GM21717 (cell line): ENCODE measurements around the gene TIGD6.

ENCODE experiments used
- ATAC-seq: cut with Tn5 transposase; IDR thresholded peaks from one replicate; pipeline ENCODE4 v1.9.1; 2021; ENCODE audit warnings: mild to moderate bottlenecking, moderate library complexity; ENCODE audit not compliant: unreplicated experiment

Gene TIGD6

DNA sequence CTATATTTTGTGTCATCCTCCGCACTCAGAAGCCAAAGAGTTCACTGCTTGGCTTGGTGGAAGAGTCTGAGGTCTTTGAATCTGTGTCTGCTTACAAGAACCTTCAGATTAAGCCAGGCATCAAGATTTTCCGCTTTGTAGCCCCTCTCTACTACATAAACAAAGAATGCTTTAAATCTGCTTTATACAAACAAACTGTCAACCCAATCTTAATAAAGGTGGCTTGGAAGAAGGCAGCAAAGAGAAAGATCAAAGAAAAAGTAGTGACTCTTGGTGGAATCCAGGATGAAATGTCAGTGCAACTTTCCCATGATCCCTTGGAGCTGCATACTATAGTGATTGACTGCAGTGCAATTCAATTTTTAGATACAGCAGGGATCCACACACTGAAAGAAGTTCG is 19.2 kb downstream of the TIGD6 start:
- no peak for ATAC-seq

DNA sequence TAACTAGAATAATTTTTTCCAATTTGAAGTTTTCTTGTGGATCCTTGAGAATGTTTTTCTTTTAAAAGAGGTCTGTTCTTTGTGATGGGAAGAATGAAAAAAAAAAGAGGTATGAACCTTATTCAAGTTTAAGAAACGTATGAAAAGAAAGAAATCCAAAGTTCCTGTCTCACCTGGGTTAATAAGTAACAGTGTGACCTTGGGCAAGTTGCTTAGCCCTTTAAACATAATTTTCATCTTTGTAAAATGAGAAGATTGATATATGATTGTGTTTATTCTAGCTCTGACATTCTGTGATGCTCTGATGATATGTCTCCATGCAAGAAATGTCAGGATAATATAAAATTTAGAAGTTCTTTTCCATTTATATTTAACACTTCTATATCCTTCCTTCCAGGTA is 20.6 kb downstream of the TIGD6 start:
- no peak for ATAC-seq

DNA sequence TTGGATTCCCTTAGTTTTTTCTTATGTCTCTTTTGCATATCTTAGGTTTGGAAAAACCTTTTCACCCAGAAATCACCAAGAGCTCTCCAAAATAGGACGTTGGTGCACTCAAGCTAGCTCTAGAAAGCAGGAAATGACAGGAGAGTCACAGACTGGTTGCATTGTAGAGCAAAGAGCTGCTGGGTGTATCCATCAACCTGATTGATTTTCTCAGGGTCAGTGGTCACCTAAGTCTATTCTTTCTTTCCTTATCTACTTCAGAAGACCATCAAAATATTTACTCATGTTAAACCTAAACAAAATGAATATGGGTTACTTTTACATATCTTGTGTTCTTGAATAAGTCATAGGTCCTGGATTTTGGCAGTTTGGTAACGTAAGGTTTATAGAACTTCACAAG is 25.0 kb downstream of the TIGD6 start:
- no peak for ATAC-seq

DNA sequence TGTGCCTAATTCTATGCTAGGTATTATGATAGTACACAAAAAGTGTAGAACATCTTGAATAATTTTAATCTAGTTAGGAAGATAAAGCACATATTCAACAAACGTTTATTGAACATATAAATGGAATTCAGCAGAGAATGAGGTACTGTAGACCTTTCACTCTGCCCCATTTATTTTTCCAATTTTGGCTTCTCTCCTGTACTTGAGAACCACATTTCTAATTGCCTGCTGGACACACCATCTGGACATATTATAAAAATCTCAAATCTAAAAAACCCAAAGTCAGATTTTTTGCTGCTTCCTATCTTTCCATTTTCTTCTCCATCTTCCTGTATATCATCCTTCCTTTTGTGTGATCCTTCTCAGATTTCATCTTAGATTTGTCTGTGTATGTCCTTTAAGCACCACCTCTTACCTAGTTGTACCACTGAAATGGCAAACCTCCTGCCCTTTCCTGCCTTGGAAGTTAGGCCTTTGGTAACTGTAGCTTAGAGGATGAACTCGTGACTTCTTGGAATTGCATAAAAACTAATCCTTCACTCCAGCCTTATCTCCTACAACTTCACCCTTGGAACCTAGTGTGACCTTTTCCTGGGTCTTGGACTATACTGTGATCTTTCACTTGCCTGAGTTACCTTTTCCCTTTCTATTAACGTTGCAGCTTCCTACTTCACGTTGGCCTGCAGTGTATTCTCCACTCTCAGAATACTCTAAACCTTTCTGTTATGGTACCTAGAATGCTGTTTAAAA is 31.1 kb downstream of the TIGD6 start:
- ATAC-seq = no peak

DNA sequence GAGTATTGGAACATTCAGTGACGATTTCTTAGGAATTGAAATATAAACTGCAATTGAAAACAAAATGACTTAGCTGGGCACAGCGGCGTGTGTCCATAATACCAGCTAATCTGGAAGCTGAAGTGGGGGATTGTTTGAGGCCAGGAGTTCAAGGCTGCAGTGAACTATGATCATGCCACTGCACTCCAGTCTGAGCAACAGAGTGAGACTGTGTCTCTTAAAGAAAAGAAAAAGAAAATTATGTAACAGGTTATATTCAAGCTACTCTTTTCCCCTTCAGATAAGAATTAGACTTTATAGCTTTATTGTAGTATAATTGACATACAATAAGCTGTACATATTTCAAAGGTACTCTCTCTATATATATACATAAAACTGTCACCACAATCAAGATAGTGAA is 33.5 kb downstream of the TIGD6 start:
- no peak for ATAC-seq

DNA sequence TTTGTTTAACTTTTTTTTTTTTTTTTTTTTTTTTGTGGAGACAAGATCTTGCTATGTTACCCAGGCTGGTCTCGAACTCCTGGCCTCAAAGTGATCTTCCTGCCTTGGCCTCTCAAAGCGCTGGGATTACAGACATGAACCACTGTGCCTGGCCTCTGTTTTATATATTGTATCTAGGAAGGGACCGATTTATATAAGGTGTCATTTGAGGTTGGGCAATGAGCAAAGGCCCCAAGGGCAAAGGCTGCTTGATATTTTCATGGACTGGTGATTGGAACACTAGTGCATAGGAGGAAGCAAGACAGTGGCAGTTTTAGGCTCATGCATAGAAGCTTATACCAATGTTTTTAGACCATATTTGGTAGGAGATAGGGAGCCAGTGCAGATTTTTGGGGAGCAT is 36.7 kb downstream of the TIGD6 start:
- no peak for ATAC-seq

DNA sequence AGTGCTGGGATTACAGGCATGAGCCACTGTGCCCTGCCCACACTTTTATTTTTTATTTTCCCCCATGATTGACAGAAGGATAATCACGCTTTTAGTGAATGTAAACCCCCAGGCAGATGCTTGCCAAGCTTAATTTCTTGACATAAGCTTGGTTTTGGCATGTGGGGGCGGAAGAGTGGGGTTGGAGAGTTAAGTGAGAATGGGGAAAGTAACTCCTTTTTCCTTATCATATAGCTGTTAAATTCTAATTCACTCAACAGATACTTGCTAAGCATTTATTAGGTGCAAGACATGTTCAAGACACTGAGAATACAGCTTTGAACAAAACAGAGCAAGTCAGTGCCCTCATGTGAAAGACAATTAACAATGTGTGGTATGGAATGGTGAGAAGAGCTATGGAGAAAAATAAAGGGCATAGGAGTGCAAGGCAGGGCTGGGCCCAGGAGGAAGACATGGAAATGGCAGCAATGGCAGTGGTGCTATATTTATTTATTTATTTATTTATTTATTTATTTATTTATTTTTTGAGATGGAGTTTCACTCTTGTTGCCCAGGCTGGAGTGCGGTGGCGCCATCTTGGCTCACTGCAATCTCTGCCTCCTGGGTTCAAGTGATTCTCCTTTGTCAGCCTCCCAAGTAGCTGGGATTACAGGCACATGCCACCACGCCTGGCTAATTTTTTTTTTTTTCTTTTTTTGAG is 37.7 kb downstream of the TIGD6 start:
- no peak for ATAC-seq

DNA sequence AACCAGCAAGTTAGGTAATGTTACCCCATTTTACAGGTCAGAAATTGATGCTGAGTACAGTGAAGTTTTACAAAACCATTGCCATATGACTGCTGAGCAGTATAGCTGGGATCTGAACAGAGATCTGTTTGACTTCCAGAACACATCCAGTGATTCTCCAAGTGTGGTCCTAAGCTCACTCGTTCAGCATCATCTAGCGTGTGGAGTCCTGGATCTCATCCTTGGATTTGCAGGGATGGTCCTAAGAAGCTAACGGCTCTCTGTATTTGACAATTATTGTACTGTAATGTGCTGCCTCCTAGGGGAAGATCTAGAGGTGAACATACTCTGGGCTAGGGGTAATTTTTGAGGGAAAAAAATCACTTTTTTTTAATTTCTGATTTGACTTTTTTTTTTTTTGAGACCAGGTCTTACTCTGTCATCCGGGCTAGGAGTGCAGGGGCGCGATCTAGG is 38.5 kb downstream of the TIGD6 start:
- ATAC-seq = no peak

DNA sequence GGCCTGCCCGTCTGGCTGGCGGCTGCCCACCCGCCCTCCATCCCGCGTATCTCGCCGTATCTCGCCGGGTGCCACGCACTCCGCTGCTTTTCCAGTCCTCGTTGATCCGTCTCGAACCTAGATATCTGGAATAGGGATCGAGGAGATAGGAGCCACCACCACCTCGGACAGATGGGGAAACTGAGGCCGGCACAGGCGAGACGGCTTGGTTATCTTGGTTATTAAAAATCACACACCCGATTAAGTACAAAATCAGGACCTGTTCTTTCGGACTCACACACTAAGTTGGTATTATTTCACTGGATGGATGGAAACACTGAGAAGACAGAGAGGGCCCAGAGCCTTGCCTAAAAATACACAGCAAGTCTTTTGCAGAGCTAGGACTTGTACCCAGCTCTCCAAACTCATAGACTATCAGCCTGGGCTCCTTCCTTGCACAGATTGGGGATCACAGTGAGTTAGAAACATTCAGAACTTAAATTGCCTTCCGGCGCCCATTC is 39.2 kb downstream of the TIGD6 start:
- ATAC-seq = peak; percentile 17

DNA sequence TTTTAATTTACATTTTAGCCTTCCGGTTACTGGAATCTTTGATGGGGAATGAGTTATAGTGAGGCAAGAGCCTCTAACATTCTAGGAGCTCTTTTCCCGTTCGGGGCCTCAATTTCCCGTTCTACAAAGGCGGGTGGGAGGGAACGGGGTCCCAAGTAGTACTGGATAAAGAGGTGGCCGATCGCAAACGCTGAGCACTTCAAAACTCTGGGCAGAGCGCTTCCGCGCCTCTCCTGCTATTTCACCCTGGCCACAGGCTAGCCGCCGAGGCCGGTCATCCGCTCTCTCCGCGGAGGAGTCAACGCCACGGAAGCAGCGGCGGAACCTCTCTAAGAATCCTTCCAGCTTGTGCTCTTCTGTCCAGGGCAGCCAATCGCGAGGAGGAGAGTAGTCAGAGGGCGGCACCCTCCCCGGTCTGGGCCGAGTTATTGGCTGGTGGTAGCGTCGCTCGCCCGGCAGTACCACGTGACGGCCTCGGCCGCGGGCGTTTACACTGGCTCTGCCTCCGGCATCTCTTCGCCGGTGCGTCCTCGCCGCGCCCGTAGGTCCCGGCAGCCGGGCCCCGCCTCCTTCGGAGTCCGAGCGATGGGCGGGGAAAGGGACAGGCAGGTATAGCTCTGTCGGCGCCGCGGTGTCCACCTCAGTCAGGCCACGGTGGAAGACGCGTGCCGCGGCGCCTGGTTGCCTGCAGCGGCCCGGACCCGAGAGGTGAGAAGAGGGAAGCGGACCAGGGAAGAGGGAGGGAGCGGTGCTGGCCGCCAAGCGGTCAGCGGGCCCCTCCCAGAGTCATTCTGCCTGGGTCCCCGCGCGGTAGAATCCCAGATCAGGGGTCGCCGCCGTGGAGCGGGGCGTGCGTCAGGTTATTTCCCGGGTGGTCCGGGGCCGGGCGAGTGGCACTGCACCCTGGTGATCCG is 39.9 kb downstream of the TIGD6 start, which contains the start of gene SLC26A2:
Gene SLC26A2 (plus strand): TSS at position 487 of the 914 bp plus-strand sequence. CDS start 16,895 bp downstream, outside the sequence.
- ATAC-seq = peak; percentile 100

DNA sequence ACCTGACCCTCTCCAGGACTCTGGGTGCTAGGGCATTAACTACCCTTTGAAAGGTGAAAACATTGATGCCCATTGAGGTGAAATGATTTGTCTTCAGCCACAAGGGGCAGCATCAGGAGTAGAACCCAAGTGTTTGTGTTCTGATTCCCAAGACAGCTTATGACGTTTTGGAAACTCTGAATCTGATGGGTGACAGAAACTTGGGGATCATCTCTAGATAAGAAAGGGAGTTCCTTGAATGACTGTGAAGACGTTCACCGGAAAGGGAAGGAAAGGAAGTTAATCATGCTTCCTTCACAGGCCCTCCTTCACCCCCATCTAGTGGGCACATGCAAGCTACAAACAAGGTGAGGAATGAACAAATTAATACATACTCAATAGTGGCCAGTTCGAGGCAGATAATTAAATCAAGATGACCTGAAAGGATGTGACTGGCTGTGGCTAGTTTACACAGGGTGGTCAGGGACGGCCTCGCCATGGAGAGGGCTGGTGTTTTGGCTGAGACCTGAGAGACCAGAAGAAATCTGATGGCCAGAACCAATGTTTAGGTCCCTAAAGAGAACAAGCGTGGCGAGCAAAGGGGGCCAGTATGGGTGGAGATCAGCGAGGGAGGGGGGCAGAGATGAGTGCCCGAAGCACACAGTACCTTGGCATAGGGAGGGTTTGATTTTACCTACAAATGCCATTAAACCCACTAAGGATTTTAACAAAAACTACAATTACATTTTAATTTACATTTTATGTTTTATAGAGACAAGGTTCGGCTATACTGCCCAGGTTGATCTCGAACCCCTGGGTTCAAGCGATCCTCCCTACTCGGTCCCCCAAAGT is 40.8 kb downstream of the TIGD6 start:
- ATAC-seq = no peak

DNA sequence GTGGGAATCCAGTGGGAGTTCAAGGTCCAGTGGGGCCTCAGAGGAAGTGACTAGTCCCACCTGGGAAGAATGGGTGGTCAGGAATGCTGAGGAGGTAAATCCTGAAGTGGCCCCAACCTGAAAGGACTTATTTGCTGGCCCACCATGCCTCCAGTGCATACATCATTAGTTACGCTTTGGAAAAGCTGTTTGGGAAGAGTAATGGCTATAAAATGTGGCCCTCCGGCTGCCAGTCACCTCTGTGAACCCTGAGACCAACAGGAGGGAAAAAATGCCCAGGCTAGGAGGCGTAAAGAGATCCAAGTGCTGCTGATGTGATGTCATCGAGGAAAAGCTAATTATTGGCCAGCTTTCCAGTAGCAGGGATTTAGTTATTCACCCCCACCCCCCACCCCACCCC is 42.6 kb downstream of the TIGD6 start:
- ATAC-seq = no peak

DNA sequence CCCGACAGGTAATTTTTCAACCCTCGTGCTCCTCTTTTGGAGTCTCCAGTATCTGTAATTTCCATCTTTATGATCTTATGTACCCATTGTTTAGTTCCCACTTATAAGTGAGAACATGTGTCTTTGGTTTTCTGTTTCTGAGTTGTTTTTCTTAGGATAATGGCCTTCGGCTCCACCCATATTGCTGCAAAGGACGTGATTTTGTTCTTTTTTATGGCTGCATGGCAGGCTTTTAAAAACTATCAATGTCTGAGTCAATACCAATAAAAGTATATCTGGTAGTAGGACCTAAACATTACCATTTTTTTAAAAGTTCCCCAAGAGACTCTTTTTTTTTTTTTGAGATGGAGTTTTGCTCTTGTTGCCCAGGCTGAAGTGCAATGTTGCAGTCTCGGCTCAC is 43.8 kb downstream of the TIGD6 start:
- ATAC-seq = no peak

DNA sequence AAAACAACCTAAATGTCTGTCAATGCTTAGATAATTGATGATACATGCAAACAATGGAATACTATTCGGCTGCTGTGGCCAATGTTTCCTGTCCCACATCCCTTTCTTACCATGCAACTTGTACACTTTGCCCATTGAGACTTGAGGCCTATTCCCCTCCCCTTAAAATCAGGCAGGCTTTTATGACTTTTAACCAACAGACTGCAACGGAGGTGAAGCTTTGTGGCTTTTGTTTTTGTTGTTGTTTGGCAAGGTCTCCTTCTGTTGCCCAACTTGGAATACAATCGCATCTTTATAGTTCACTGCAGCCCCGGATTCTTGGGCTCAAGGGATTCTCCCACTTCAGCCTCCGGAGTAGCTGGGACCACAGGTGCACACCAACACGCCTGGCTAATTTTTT is 45.7 kb downstream of the TIGD6 start:
- no peak for ATAC-seq

DNA sequence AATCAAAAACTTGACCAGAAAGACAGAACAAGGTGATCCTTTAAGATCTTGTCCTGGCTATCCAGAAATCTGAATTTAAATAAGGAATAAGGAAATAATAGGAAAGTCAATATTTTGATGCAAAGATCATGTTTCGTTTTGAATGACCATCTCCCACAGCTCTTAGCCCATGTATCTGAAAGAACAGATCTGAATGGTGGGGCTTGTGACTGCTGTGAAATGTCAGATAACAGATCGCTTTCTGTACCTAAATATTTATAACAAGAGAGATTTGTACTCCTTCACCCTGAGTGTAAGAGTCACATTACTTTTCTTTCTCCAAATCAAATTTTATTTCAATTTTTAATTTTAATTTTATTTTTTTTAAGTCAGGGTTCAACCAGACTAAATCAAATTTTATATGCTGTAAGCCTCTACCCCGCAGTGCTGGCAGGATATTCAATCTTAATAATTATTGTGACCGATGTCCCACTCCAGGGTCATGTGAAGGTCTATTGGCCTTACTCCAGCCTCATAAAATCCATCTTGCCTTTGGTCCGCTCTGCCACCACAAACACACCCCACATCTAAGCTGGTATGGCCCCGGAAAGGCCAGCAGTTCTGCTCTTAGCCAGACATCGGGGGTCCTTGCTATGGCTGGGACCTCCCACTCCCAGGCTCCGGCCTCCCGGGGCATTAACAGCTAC is 46.9 kb downstream of the TIGD6 start:
- ATAC-seq = no peak

DNA sequence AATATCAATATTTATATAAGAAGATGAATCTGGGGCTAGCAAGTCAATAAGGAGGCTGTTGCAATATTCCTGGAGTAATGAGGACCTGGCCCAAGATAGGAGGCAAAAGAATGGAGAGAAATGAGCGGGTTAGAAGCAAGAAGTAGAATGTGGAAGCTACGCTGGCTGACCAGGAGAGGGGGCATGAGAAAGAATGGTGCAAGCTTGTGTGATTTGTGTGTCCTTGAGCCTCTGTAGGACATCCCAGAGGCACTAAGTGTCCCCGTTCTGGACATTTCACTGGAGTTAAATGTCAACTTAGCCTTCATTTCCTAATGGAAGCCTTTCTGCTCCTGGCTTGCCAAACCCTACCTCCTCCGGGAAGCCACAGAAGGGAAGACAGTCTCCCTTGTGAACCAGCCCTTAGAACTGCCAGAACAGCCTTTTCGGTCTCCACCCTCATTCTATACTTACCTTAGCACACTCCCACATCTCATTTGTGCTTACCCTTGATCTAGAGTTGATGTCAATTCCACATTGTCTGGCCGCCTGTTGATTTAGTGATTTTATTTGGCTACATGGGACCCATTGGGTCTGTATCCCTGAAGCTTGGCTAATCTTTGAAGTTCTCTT is 49.2 kb downstream of the TIGD6 start:
- ATAC-seq = no peak

DNA sequence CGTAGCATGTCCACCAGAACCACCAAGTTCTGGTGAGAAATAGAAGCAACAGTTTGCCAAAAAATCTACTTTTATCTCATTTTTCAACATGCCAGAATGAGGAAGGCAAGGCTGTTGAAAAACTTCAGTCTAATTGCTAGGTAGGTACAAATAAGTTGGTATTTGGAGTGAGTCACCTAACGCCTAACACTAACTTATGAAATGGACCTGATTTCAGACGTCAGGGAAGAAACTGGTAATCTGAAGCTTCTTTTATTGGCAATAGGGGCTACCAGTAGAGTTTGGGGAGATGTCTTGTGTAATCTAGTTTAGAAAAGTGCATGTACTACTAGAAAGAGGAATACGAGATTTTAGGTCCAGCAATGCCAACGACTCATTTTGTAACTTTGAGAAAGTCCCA is 51.5 kb downstream of the TIGD6 start:
- no peak for ATAC-seq

DNA sequence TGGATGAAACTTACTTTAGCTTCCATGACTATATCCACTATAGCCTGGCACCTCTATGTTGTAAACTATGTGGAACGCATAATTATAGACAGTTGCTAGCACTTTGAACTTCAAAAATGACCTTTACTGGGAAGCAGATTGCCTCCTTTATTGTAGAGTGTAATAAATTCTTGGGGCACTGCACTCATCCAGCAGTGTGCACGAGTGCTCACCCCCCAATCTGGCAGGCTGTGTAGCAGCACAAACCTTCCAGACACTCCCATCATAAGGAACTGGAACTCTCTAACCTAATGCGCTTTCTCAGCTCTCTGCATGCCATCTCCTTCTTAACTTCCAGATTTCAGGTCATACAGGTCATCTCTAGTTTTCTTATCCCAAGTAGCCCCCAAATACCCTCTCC is 54.3 kb downstream of the TIGD6 start:
- no peak for ATAC-seq

DNA sequence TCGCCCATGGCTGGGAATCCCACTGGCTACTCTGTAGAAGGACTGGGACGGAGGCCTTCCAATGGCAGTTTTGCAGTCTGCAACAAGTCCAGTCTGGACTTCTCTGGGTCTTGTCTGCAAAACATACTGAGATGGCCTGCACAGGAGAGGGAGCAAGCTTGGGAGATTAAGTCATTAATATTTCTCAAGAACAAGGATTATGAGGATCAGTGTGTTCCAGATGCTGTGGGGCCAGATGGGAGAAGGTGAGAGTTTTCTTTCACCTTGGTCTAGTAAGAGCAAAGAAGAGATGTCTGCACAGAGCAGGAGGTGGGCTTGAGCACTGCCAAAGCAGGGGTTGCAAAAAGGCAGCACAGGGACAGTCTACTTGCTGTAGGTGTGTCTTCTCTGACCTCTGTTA is 55.8 kb downstream of the TIGD6 start, which contains the start of gene PDE6A:
Gene PDE6A (minus strand): TSS at position 128 of the 400 bp plus-strand sequence. CDS start 120 bp downstream, at position 8.
- ATAC-seq = no peak
